Measurements from ENCODE around the gene SDHD.

The SDHD gene

DNA sequence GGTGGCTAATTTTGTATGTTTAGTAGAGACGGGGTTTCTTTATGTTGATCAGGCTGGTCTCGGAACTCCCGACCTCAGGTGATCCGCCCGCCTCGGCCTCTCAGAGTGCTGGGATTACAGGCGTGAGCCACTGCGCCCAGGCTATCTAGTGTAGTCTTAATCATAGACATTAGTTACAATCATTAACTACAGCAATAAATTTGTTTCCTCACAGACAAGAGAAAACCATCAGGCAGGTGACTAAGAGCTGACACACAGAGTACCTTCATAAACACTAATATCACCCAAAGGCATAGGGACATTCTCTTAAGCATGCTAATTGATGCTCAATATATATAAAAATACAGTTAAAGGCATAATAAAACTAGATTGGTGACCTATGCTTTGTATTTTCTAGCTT is 19.4 kb downstream of the SDHD start:
- no peak for DNase-seq

DNA sequence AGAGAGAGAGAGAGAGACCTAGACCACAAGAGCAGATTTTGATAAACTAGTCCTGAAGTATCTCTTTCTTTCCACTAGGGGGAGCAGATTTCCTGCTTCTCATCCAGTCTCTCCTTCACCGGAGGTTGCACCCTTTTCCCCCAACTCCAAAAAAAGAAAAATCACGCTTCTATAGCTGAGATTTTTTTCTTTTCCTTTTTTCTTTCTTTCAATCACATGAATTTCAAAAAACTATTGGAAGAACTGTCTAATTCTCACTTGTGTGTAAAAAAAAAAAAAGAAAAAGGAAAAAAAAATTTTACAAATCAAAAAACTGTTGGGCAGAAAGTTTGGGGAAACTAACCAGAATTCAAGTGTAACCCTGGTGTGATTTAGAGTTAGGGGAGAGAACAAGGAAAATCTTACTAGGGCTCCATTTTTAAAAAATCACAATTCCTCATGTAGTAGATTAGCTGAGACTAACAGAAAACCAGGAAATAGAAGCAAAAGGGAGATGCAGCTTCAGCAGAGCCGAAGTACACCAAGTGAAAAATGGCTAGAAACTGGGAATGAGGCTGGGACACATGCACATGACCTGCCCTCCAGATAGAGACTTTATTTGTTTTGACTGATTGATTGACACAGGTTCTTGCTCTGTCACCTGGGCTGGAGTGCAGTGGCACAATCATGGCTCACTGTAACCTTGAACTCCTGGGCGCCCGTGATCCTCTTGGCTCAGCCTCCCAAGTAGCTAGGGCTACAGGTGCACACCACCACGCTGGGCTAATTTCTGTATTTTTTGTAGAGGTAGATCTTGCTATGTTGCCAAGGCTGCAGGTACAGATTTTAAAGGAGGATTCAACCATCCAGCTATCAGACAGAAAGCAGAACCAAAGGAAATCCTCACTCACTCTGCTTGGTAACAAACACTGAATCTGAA is 27.1 kb downstream of the SDHD start:
- peak; percentile 21 for DNase-seq

DNA sequence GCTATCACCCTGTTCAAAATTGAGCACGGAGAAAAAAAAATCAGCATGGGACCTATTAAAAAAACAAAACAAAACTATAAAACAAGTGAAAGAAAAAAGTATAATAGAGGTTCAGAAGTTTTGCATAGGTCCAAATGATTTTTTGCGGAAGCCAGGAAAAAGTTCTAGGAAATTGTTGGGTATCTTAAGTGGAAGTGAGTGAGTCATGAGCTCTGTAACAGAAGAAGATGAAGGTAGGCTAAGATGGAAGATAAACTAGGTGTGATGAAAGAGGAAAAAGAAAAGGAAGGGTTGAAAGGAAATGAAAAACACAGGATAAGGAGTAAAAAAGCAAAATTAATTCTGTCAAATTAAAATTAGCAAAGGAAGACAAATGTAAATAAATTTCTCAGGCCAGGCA is 27.8 kb downstream of the SDHD start:
- no peak for DNase-seq

DNA sequence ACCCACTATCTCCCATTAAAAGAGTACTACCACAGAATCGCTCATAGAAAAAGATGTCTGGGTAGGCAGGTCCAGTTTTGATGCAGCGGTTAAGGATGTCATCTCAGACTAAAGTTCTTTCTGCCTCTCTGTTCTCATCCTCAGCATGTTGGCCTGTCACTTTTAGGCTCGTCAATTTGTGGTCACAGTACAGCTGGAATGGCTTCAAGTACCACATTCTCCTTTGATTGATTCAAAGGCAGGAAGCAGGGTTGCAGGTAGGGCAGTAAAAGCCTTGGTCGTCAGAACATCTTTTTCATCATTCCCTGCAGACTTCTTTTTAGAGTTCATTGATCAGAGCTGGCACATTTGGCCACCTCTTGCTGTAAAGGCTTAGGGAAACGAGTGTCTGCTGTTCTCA is 28.7 kb downstream of the SDHD start:
- no peak for DNase-seq

DNA sequence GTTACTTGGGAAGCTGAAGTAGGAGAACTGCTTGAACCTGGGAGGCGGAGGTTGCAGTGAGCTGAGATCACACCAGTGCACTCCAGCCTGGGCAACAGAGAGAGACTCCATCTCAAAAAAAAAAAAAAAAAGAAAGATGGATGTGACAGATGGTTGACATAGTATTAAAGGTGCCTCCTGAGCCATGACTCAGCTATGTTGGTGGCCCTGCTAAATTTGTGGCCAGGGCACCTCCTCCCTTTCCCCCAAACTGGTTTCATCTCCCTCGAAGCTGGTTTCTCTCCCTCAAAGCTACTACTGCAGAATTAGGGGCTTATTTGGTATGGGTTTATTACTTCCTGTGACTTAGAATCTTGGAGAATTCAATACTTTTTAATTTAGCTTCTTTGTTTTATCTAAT is 31.5 kb downstream of the SDHD start:
- no peak for DNase-seq

DNA sequence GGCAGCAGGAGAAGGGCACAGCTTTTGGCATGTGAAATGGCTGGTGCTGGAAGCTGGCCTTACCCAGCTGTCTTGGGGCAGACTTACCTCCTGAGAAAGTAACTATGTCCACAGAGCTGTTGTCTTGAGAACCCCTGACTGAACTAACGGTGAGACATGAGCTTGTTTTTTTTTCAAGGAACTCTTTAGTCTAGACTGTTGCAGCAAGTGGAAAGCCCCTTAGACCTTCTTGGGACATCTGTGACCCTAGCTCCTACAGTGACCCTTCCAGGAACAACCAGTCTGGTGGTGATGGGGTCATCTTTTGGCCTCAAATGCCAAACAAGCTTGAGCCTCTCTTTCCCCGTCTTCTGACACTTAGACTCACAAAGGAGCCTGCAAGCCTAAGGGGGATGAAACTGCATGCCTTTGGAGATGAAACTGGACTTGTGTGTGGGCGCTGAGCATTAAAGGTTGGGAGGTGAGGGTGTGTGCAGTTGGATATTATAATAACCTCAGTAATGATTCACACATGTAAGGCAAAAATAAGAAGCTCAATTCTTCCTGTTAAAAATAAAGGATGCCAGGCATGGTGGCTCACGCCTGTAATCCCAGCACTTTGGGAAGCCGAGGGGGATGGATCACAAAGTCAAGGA is 35.4 kb downstream of the SDHD start:
- no peak for DNase-seq

DNA sequence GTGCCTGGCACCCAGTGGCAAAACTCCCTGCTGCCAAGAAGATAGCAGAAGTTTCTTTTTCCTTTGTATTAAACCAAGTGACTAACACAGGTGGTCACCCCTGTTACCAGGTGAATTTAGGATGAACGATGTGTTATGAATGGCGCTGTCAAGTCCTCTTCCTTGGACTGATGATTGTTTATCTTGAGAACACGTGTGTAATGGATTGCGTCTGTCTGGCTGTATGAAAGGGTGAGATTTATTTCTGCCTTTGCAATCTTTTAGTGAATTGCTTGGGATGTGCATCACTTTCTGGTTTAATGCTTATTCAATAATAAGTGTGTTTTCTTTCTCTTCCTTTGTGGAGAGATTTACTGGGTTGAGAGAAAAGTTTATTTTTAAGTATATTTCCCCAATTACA is 36.5 kb downstream of the SDHD start:
- DNase-seq = no peak

DNA sequence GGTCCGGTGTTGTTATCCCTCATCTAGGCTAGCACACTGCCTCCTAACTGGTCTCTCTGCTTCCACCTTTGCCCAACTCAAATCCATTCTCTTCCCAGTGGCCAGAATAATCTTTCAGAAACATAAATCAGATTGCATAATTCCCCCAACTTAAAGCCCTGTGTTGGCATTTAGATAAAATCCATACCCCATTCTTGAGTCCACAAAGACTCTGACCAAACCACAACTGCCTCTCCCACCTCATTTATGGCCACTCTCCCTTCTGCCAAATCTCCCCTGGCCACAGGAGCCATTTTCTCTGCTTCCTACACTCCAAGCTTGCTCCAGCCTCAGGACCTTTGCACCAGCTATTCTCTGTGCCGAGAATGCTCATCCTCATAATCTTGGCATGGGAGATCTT is 40.4 kb downstream of the SDHD start:
- DNase-seq = no peak

DNA sequence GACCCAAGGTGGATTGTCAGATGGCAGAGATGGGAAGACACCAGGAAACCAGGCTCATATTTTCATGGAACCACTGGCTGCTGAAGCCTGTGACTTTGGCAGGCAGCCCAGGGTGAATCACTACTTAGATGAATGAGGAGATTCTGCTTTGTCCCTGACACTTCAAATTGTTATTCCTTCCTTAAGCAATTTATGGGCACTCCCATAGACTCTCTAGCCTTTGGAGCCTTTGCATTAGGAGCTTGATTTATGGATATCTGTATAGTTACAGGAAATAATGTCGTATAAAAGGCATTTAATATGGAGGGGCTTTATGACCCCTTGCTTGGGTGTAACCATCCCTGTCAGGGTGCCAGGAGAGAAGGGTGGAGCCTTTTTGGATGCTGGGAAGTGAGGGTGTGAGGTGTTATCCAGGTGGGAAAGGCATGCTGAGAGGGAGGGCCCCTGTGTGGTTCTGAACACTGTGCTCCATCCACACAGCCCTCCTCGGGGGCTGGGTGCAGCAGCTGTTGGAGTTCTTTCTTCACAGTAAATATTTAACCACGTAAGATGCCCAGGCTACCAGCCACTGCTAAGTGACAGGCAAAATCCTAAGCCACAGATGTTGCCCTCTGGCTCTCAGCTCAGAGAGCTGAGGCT is 41.9 kb downstream of the SDHD start:
- no peak for DNase-seq

DNA sequence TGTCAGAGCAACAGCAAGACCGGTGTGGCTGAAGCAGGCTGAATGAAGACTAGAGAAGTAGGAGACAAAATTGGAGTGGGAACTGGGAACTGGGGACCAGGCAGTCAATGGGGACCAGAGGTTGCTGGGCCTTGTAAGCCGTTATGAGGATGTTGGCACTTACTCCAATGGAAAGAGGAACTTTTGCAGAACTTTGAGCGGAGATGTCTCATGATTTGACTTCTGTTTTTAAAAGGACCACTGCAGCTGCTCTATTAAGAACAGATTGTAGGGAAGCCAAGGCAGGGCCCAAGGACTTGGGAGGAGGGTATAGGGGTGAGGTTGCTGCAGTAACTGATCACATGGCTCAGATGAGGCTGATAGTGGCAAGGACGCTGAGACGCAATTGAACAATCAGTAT is 43.0 kb downstream of the SDHD start:
- DNase-seq = no peak

DNA sequence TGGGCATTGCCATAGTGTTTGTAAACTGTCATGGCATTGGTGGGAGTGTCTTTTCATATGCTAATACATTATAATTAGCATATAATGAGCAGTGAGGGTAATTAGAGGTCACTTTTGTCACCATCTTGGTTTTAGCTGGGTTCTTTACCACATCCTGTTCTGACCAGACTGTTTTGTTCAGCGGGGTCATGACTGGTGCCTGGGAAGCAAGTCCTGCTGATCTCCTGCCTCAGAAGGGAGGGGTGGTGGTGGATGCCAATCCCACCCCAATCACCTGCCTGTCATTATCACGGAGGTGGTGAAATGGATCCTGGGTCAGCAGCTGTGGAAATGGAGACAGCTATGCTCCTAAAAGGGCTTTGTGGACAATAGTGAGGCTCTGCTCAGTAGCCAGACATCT is 46.1 kb downstream of the SDHD start:
- DNase-seq = no peak

DNA sequence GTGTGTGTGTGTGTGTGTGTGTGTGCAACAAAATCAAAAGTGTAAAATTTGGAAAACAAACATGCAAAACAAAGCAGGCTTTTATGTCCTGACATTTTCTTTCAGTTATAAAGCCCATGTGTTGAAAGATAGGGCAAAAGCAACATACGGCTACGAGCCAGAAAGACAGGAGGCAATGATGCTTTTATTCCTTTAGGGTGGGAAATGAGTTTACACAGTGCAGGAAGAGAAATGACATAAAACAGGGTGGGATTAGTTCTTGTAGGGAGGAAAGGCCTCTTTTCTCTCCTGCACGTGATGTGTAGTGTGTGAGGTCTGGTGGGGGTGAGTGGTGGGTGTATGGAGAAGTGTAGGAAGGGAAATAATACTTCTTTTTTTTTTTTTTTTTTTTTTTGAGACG is 47.8 kb downstream of the SDHD start:
- no peak for DNase-seq

DNA sequence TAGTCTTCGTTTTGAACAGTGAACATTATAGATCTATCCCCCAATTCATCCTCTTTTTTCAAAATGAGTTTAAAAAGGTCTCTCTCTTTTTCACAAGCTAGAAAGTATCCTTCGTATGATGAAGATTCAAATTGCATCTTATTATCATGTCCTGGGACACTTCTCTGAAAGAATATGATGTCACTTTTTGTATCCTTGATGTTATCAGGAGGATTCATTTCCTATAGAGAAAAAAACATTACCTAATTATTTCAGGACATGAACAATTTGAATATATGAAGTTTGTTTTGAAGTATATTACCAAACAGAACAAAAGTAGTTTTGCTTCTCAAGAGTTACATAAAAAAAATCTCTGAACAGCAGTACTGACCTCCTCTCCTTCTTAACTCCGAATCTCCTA is 56.9 kb downstream of the SDHD start:
- DNase-seq = no peak

Measured in NCI-H524 treated with DMSO at 0.1 percent for 48 hours (cell line).